Upper lobe of right lung (tissue), 1 donor: ENCODE data around the gene MYO9A. TPM values are rescaled to one million over a fixed set of nuclear protein-coding genes. Genes with fewer than 3 reads are reported as not detected.

ENCODE experiments used
- ATAC-seq: fragments of 200-7000 bp; cut with Tn5 transposase; one replicate; pipeline ENCODE4 v1.9.1; 2020; ENCODE audit warnings: mild to moderate bottlenecking, moderate library complexity
- DNase-seq: peaks from one replicate; pipeline ENCODE4 v3.0.0-alpha.2; 2020
- H3K27ac ChIP-seq: fragments of 200-600 bp; one replicate; pipeline ENCODE4 v1.8.0; 2022
- H3K27me3 ChIP-seq: fragments of 200-600 bp; one replicate; pipeline ENCODE4 v1.8.0; 2022; ENCODE audit warnings: mild to moderate bottlenecking
- H3K36me3 ChIP-seq: fragments of 200-600 bp; one replicate; pipeline ENCODE4 v1.8.0; 2022
- H3K4me1 ChIP-seq: fragments of 200-600 bp; one replicate; pipeline ENCODE4 v1.8.0; 2022
- H3K4me3 ChIP-seq: fragments of 200-600 bp; one replicate; pipeline ENCODE4 v1.8.0; 2022; ENCODE audit warnings: mild to moderate bottlenecking
- H3K9me3 ChIP-seq: fragments of 200-600 bp; one replicate; pipeline ENCODE4 v1.8.0; 2022
- CTCF ChIP-seq: fragments of 200-600 bp; IDR thresholded peaks from one replicate; pipeline ENCODE4 v1.8.0; 2022; ENCODE audit warnings: antibody characterized with exemption
- intact Hi-C: fragments of 100-400 bp; cut with DNase I; formaldehyde crosslinking; loops from one replicate; pipeline ENCODE4 v1.11.0; 2022
- total RNA-seq: library from RNA; stranded (reverse); fragmentation: NEBNext Ultra II Directional; extraction: Animal tissue kit (Norgen Biotek cat#: 25700); gene quantifications from one replicate; pipeline ENCODE4 v1.2.1, GENCODE V29; 2021
- donor health status: DM: no; HTN: yes; CAD: no; lungs with severe emphysema.

MYO9A gene
- total RNA-seq, 1 donor from 2014 or later = 82.5 TPM

GRCh38 chr15:72146221-72146620 lies 28.3 kb upstream of the MYO9A start:
- DNase-seq = no peak
- Histone ChIP-seq H3K36me3 (no peaks in the 10 kb centered on the region), H3K27ac (no peak overlapping the region), H3K27me3 (no peaks in the 10 kb centered on the region), H3K9me3 (no peaks in the 10 kb centered on the region), H3K4me3 (no peak overlapping the region), H3K4me1 (no peaks in the 10 kb centered on the region)
- ATAC-seq = no peak
- TF ChIP-seq CTCF = no peak
- intact Hi-C loops = no loop called here

GRCh38 chr15:72141171-72142084 lies 23.5 kb upstream of the MYO9A start:
- intact Hi-C loops = no loop called here
- no peak overlapping the region for H3K4me3 ChIP-seq
- H3K4me1 ChIP-seq = no peaks in the 10 kb centered on the region
- ATAC-seq (peak; percentile 59), DNase-seq (no peak)
- no peaks in the 10 kb centered on the region for H3K27me3 ChIP-seq
- H3K36me3 ChIP-seq = no peaks in the 10 kb centered on the region
- H3K27ac ChIP-seq = no peak overlapping the region
- H3K9me3 ChIP-seq = no peaks in the 10 kb centered on the region
- TF ChIP-seq CTCF = no peak

- Histone ChIP-seq H3K27ac (no peak overlapping the region), H3K36me3 (no peaks in the 10 kb centered on the region), H3K9me3 (no peaks in the 10 kb centered on the region), H3K4me3 (no peak overlapping the region), H3K4me1 (no peaks in the 10 kb centered on the region), H3K27me3 (no peaks in the 10 kb centered on the region)
- intact Hi-C loops = no loop called here
- TF ChIP-seq CTCF = no peak
- no peak for ATAC-seq
- DNase-seq = no peak
Measured at GRCh38 chr15:72140088-72140487, 22.1 kb upstream of the MYO9A start.

- Histone ChIP-seq H3K4me1 (no peaks in the 10 kb centered on the region), H3K36me3 (no peaks in the 10 kb centered on the region), H3K9me3 (no peaks in the 10 kb centered on the region), H3K4me3 (no peak overlapping the region), H3K27ac (no peak overlapping the region), H3K27me3 (no peaks in the 10 kb centered on the region)
- no peak for TF ChIP-seq CTCF
- no peak for ATAC-seq
- DNase-seq = no peak
- intact Hi-C loops = no loop called here
Measured at GRCh38 chr15:72139667-72140066, 21.7 kb upstream of the MYO9A start.

- ATAC-seq (no peak), DNase-seq (no peak)
- Histone ChIP-seq H3K27ac (no peak overlapping the region), H3K9me3 (no peaks in the 10 kb centered on the region), H3K4me3 (no peak overlapping the region), H3K4me1 (no peaks in the 10 kb centered on the region), H3K27me3 (no peaks in the 10 kb centered on the region), H3K36me3 (no peaks in the 10 kb centered on the region)
- no peak for TF ChIP-seq CTCF
- intact Hi-C loops = no loop called here
Measured at GRCh38 chr15:72136170-72137051, 18.5 kb upstream of the MYO9A start.
